Measurements from ENCODE around the gene KRT77. TPM values are rescaled to one million over a fixed set of nuclear protein-coding genes. Genes with fewer than 3 reads are reported as not detected.

The KRT77 gene
- total RNA-seq, 2 donors from 2014 or later = 0.41 TPM; not detected in 1

DNA sequence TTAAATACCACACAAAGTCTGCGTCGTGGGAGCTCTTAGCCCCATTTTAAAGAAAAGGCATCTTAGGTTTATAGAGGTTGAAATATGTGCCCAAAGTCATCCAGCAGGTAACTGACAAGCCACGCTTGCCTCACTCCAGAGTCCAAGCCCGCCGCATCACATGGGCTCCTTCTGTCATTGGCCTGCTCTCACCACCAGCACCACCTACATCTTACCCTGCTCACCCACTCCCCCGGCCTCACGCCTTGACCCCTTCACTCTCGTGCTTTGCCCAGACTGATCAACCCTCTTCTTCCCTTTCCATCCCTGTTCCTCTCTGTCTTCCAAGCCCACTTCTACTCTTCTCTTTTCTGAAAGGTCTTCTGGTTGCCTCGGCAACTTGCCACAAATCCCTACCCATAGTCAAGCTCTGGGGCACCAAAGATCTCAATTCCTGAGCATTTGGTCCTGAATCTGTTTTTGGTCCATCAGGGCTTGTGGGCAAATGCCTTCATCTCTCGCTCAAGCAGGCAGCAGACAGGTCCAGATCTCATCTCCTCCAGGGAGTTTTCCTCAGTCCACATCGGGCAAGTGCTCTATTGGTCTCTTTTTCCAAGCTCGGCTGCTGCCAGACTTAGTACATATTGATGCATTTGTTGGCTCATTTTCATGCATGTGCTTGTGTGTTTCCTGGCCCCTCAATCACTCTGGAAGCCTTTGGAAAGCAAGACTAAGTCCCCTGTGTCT, 19.6 kb downstream of the KRT77 start:
- no peak for DNase-seq (ENCODE audit: low spot score)
- Histone ChIP-seq H3K4me1 (ENCODE audit: control insufficient read depth in 1 of 2, low read depth in 2 of 2) (no peaks in the 10 kb centered on the region), H3K27me3 (replicated peaks; ENCODE audit: insufficient read depth) (no peaks in the 10 kb centered on the region), H3K36me3 (no peaks in the 10 kb centered on the region), H3K9me3 (no peaks in the 10 kb centered on the region), H3K4me3 (no peak overlapping the region), H3K27ac (no peak overlapping the region)
- no peak for ATAC-seq (ENCODE audit: insufficient number of reproducible peaks, low FRiP score, low read depth)
- TF ChIP-seq, protein P1, sequence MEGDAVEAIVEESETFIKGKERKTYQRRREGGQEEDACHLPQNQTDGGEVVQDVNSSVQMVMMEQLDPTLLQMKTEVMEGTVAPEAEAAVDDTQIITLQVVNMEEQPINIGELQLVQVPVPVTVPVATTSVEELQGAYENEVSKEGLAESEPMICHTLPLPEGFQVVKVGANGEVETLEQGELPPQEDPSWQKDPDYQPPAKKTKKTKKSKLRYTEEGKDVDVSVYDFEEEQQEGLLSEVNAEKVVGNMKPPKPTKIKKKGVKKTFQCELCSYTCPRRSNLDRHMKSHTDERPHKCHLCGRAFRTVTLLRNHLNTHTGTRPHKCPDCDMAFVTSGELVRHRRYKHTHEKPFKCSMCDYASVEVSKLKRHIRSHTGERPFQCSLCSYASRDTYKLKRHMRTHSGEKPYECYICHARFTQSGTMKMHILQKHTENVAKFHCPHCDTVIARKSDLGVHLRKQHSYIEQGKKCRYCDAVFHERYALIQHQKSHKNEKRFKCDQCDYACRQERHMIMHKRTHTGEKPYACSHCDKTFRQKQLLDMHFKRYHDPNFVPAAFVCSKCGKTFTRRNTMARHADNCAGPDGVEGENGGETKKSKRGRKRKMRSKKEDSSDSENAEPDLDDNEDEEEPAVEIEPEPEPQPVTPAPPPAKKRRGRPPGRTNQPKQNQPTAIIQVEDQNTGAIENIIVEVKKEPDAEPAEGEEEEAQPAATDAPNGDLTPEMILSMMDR (IDR thresholded peaks at IDR 0.05) = no peak

DNA sequence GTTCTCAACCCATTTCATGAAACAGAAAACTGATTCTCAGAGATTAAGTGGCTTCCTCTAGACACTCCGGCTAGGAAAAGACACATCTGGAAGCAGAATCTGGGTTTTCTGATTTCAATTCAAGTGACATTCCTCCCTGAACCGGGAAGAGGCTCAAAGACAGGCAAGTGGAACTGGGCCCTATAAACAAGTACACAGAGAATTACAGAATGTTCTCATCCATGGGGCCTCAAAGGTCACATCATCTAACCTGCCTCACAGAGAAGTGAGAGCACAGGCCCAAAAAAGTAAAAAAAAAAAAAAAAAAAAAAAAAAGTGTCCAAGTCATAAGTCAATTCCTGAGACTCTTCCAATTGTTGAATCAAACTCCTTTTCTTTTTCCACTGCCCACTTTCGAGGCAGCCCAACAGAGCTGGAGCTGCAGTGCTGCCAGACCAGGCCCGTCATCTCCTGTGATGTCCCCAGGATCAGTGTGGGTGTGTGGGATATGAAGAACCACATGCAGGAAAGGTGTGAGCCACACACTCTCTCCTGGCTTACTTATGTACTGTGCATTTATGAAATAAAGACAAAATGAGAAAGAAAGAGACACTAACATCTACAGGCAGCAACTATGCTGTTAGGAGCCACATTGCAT, 20.3 kb downstream of the KRT77 start:
- no peaks in the 10 kb centered on the region for H3K36me3 ChIP-seq
- DNase-seq (ENCODE audit: low spot score) (no peak), ATAC-seq (ENCODE audit: insufficient number of reproducible peaks, low FRiP score, low read depth) (no peak)
- H3K27ac ChIP-seq = no peak overlapping the region
- TF ChIP-seq, protein P1 (IDR thresholded peaks at IDR 0.05) = no peak
- no peaks in the 10 kb centered on the region for H3K27me3 ChIP-seq (replicated peaks; ENCODE audit: insufficient read depth)
- H3K4me1 ChIP-seq (ENCODE audit: control insufficient read depth in 1 of 2, low read depth in 2 of 2) = no peaks in the 10 kb centered on the region
- no peaks in the 10 kb centered on the region for H3K9me3 ChIP-seq
- no peak overlapping the region for H3K4me3 ChIP-seq

DNA sequence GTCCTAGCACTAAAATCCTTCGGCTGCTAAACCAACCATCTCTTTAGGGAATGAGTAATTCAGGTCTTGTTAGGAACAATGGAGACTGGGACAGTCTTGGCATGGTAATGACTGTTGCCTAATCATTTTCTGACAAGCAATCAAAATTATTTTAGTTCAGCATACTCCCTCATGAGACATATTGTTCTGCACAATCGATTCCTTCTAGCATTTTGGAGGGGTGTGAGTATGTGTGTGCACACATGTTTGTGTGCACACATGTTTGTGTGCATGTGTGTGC, 21.0 kb downstream of the KRT77 start:
- H3K27me3 ChIP-seq (replicated peaks; ENCODE audit: insufficient read depth) = no peaks in the 10 kb centered on the region
- TF ChIP-seq, protein P1 (IDR thresholded peaks at IDR 0.05) = no peak
- no peaks in the 10 kb centered on the region for H3K9me3 ChIP-seq
- no peak for DNase-seq (ENCODE audit: low spot score)
- no peaks in the 10 kb centered on the region for H3K4me1 ChIP-seq (ENCODE audit: control insufficient read depth in 1 of 2, low read depth in 2 of 2)
- H3K4me3 ChIP-seq = no peak overlapping the region
- no peaks in the 10 kb centered on the region for H3K36me3 ChIP-seq
- ATAC-seq (ENCODE audit: insufficient number of reproducible peaks, low FRiP score, low read depth) = no peak
- no peak overlapping the region for H3K27ac ChIP-seq

DNA sequence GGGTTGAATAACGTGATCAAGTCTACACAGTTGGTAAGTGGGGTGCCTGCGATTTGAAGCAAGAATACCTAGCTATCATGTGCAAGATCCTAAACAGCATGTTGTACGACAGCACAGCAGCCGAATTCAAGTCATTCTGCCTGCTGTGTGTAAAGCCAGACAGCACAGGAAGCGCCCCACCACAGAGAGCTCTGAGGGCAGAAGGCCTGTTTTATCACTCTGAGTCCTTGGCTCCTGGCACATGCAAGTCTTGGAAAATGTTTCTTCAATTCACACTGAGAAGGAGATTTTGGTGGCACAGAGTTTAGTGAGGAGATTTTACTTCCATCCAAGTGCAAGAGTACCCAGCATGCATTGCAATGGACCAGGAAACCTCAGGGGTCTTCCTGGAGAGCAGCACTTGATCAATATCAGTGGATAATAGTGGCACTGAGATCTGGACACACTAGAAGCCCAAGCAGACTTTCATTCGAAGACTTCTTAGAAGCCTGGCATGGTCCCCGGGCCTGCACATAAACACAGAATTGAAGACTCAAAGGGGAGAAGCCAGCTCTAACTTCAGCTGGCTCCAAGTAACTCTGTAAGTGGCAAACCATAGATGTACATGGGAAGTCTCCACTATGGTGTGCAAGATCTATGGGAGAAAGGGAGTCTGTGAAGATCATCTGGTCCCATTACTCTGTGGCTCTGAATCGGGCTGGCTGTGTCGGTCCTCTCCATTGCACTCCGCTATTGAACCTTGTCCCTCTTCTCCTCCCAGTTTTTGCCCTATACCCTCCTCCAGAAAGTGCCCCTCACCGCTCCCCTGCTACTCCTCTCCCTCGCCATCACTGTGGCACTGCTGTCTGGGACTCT, 21.6 kb downstream of the KRT77 start:
- Histone ChIP-seq H3K36me3 (no peaks in the 10 kb centered on the region), H3K27me3 (replicated peaks; ENCODE audit: insufficient read depth) (no peaks in the 10 kb centered on the region), H3K4me3 (no peak overlapping the region), H3K27ac (no peak overlapping the region), H3K4me1 (ENCODE audit: control insufficient read depth in 1 of 2, low read depth in 2 of 2) (no peaks in the 10 kb centered on the region), H3K9me3 (no peaks in the 10 kb centered on the region)
- ATAC-seq (ENCODE audit: insufficient number of reproducible peaks, low FRiP score, low read depth) (no peak), DNase-seq (ENCODE audit: low spot score) (no peak)
- TF ChIP-seq, protein P1 (IDR thresholded peaks at IDR 0.05) = no peak

DNA sequence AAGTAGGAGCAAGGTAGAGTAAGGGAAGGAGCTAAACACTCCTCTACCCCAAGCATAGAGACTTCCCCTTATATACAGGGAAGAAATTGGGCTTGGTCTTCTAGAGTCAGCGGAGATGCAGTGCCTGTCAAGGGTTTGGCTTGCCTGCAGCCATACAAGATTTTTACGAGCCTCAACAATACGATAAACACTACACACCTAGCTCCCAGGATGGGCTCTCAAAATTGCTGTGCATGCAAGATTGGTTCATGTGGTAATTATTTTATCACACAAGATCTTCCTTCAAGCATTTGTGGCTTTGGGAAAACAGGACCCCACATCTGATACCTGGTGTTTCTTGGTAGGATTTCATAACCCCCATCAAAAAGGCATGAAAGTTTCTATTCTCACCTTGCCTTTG, 23.0 kb downstream of the KRT77 start, which contains the start of gene KRT1:
Gene KRT1, minus strand, starts transcription at position 45 of the 400 bp plus-strand sequence. CDS start 59 bp downstream, outside the sequence.
- Histone ChIP-seq H3K27ac (no peak within 1 kb of the TSS), H3K4me3 (no peak within 1 kb of the TSS), H3K9me3 (no peaks in the 10 kb centered on the region), H3K4me1 (ENCODE audit: control insufficient read depth in 1 of 2, low read depth in 2 of 2) (no peaks in the 10 kb centered on the region), H3K27me3 (replicated peaks; ENCODE audit: insufficient read depth) (no peaks in the 10 kb centered on the region), H3K36me3 (no peaks in the 10 kb centered on the region)
- ATAC-seq (ENCODE audit: insufficient number of reproducible peaks, low FRiP score, low read depth) = no peak
- TF ChIP-seq, protein P1 (IDR thresholded peaks at IDR 0.05) = no peak
- DNase-seq (ENCODE audit: low spot score) = no peak

All from thoracic aorta (tissue), 2 donors.